Airway epithelial cell (primary cell): ENCODE data around the gene NME9. TPM values are rescaled to one million over a fixed set of nuclear protein-coding genes. Genes with fewer than 3 reads are reported as not detected.

ENCODE experiments used
- total RNA-seq: library from RNA; depleted of rRNA; stranded (reverse); fragments of >200 nt; gene quantifications from 2 replicates; pipeline ENCODE4 v1.2.3, GENCODE V29; 2015

NME9 gene, protein sequence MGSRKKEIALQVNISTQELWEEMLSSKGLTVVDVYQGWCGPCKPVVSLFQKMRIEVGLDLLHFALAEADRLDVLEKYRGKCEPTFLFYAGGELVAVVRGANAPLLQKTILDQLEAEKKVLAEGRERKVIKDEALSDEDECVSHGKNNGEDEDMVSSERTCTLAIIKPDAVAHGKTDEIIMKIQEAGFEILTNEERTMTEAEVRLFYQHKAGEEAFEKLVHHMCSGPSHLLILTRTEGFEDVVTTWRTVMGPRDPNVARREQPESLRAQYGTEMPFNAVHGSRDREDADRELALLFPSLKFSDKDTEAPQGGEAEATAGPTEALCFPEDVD
- total RNA-seq = not detected in 2 replicates

GRCh38 chr3:138329127-138329983 lies at the start of gene NME9:
Gene NME9, minus strand, starts transcription at chr3:138329851. Its CDS starts 516 bp downstream, at chr3:138329335.

GRCh38 chr3:138347960-138348753 lies 18.5 kb upstream of the NME9 start, which contains the start of gene MRAS:
Gene MRAS, plus strand, starts transcription at chr3:138348579. Its CDS starts 24,305 bp downstream, at chr3:138372884.

Other genes starting within 250 kb of the NME9 start
- gene DZIP1L, start 214.2 kb downstream of the NME9 start, total RNA-seq = 1.1 and 2.5 TPM in 2 replicates
- not detected in 2 replicates for gene A4GNT, start 197.5 kb downstream of the NME9 start, total RNA-seq
- 8.5 and 11.9 TPM in 2 replicates for gene DBR1, start 154.9 kb downstream of the NME9 start, total RNA-seq
- 18.1 and 22.9 TPM in 2 replicates for gene ARMC8, start 142.6 kb downstream of the NME9 start, total RNA-seq
- gene MRAS, start 18.7 kb upstream of the NME9 start, total RNA-seq = 2.0 and 2.7 TPM in 2 replicates
- 0.14 and 0.28 TPM in 2 replicates for gene ESYT3, start 104.8 kb upstream of the NME9 start, total RNA-seq